ENCODE data around the gene BTF3. TPM values are rescaled to one million over a fixed set of nuclear protein-coding genes. Genes with fewer than 3 reads are reported as not detected.
A peak's percentile ranks its signal among the peaks of the same experiment; 100 is the strongest.
"Not testable (repeated sequence)": the region's sequence is repeated elsewhere in the genome, so short reads cannot be mapped to it uniquely, and the experiment has no call there.

BTF3 gene
- total RNA-seq, 5 donors from 2014 or later (not counting 1 experiment from before 2014, with no cell fraction given): 585 to 688 (median 639) TPM

DNA sequence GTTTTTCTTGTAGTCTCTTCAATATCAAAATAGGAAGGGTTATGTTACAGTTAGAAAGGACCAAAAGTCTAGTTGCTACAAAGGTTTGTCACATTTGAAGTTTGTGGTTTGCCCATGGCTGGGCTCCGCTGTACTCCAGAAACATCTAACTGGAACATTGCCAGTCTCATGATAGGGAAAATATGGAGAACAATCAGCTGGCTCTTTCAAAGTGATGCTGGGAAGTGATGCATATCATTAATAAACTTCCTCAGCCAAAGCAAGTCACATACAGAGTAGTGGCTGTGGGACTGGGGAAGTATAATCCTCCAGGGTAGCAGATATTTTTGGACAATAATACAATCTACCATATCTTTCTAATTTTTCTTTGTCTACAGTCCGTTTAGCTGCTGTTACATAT lies 8.8 kb downstream of the BTF3 start:
- Mint-ChIP-seq H3K27ac (no peak overlapping the region), H3K4me3 (no peak overlapping the region), H3K4me1 (peaks cover 4 to 9% (median 9%) of the 10 kb centered on the region in 3 donors), H3K27me3 (no peaks in the 10 kb centered on the region), H3K9me3 (no peaks in the 10 kb centered on the region), H3K36me3 (peaks cover 45% of the 10 kb centered on the region)
- ChIA-PET CTCF (interaction anchor here in 1 of 2 donors (0.6 kb wide), 1 partner anchor 9 kb away, joined by 3 read pairs; no protein-coding TSS in a partner anchor), POLR2A (interaction anchor here in 1 of 2 donors (0.6 kb wide), 1 partner anchor 823 kb away, joined by 4 read pairs; no protein-coding TSS in a partner anchor)
- Histone ChIP-seq H3K27me3 (replicated peaks in 1 of 2; ENCODE audit: control insufficient read depth in 2 of 2, extremely low read depth in 1 of 2, insufficient read depth in 2 of 2, low read length in 1 of 2) (no peaks in the 10 kb centered on the region), H3K27ac (ENCODE audit: low read length) (no peak overlapping the region), H3K36me3 (ENCODE audit: control insufficient read depth in 2 of 2, extremely low read depth in 1 of 2, insufficient read depth in 1 of 2, low read length in 1 of 2) (peaks cover 5 to 43% of the 10 kb centered on the region in 2 donors), H3K9me3 (no peaks in the 10 kb centered on the region), H3K4me3 (ENCODE audit: control insufficient read depth in 1 of 2, extremely low read depth in 1 of 2, low read length in 1 of 2) (no peak overlapping the region), H3K4me1 (ENCODE audit: control insufficient read depth in 1 of 2, extremely low read depth in 1 of 2, insufficient read depth in 2 of 2, low read length in 2 of 2) (no peaks in the 10 kb centered on the region)
- WGBS (ENCODE audit: insufficient coverage): no CpG with 5 or more reads among the region's 2 CpGs
- DNase-seq (no peak), ATAC-seq (replicated peaks in 1 of 4) (no peak)

DNA sequence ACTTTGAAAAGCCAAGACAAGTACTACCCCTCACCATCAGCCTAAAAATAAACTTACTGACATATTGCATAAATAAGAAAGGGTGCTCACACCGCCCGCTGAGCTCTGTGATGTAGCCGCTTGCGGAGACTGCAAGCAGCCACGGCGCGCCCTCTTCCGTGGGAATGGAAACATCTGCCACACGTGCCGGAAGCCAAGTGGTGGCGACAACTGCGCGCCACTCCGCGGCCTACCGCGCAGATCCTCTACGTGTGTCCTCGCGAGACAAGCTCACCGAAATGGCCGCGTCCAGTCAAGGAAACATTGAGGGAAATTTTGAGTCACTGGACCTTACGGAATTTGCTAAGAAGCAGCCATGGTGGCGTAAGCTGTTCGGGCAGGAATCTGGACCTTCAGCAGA lies 10.3 kb downstream of the BTF3 start:
- ATAC-seq (replicated peaks in 1 of 4): peak; percentile 60 to 87 (median 71)
- 98% methylated on average over 20 of the region's 26 CpGs for WGBS (ENCODE audit: insufficient coverage)
- DNase-seq; H3K4me1 ChIP-seq (ENCODE audit: control insufficient read depth in 1 of 2, extremely low read depth in 1 of 2, insufficient read depth in 2 of 2, low read length in 2 of 2); H3K4me3 ChIP-seq (ENCODE audit: control insufficient read depth in 1 of 2, extremely low read depth in 1 of 2, low read length in 1 of 2); H3K27me3 Mint-ChIP-seq; H3K9me3 Mint-ChIP-seq; H3K27ac Mint-ChIP-seq; H3K9me3 ChIP-seq; H3K27me3 ChIP-seq (replicated peaks in 1 of 2; ENCODE audit: control insufficient read depth in 2 of 2, extremely low read depth in 1 of 2, insufficient read depth in 2 of 2, low read length in 1 of 2); H3K4me3 Mint-ChIP-seq; POLR2A ChIA-PET; H3K4me1 Mint-ChIP-seq; H3K27ac ChIP-seq (ENCODE audit: low read length): not testable (repeated sequence)
- H3K36me3 Mint-ChIP-seq: peaks cover 32% of the 10 kb centered on the region
- CTCF ChIA-PET: interaction anchor here in 1 of 2 donors (1.1 kb wide), 1 partner anchor 10 kb away, joined by 3 read pairs; no protein-coding TSS in a partner anchor
- peaks cover 5 to 29% of the 10 kb centered on the region in 2 donors for H3K36me3 ChIP-seq (ENCODE audit: control insufficient read depth in 2 of 2, extremely low read depth in 1 of 2, insufficient read depth in 1 of 2, low read length in 1 of 2)

DNA sequence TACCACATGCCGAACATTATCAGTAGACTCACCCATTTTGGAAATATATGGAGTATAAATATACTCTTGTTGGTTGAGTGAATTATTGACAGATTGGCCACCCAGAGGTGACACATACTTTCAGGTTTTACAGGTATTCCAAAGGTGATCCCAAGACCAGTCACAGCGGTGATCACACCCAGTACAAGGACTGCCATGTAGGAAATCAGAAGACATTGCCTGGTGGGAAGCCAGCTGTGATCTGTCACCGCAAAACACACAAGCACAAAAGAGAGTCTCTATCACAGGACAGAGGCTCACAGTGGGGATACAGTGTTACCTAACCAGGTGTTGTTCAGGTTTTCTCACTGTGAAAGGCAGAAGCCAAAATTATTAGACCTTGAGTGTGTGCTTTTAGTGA lies 15.8 kb downstream of the BTF3 start:
- POLR2A ChIA-PET: no interaction called here

DNA sequence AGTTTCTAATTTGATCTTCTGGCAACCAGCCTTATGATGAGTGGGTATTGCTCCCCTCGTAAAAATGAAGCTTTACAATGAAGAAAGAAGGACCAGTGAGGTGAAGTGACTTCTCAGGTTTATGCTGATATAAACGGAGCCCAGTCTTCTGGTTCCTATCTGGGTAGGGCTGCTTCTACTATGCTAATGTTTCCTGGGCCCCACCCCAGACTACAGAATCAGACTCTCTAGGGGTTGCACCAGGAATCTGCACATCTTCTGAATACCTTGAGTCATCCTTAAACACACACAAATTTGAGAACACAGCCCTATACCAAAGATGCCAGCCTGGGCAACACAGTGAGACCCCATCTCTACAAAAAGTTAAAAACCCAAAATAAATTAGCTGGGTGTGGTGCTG lies 16.2 kb downstream of the BTF3 start:
- Histone ChIP-seq H3K36me3 (ENCODE audit: control insufficient read depth in 2 of 2, extremely low read depth in 1 of 2, insufficient read depth in 1 of 2, low read length in 1 of 2) (no peaks in the 10 kb centered on the region), H3K27ac (ENCODE audit: low read length) (no peak overlapping the region), H3K4me1 (ENCODE audit: control insufficient read depth in 1 of 2, extremely low read depth in 1 of 2, insufficient read depth in 2 of 2, low read length in 2 of 2) (peaks cover 0 to 3% of the 10 kb centered on the region in 2 experiments), H3K9me3 (no peaks in the 10 kb centered on the region), H3K27me3 (replicated peaks in 1 of 2; ENCODE audit: control insufficient read depth in 2 of 2, extremely low read depth in 1 of 2, insufficient read depth in 2 of 2, low read length in 1 of 2) (no peaks in the 10 kb centered on the region), H3K4me3 (ENCODE audit: control insufficient read depth in 1 of 2, extremely low read depth in 1 of 2, low read length in 1 of 2) (no peak overlapping the region)
- H3K27me3 Mint-ChIP-seq: no peaks in the 10 kb centered on the region
- DNase-seq (no peak), ATAC-seq (replicated peaks in 1 of 4) (no peak)
- 100% methylated on average over 2 of the region's 2 CpGs for WGBS (ENCODE audit: insufficient coverage)
- H3K36me3 Mint-ChIP-seq: peaks cover 3% of the 10 kb centered on the region
- peaks cover 2 to 4% (median 2%) of the 10 kb centered on the region in 3 donors for H3K4me1 Mint-ChIP-seq
- ChIA-PET POLR2A (no interaction called here), CTCF (no interaction called here)
- H3K27ac Mint-ChIP-seq: no peak overlapping the region
- no peak overlapping the region for H3K4me3 Mint-ChIP-seq
- H3K9me3 Mint-ChIP-seq: no peaks in the 10 kb centered on the region

More for the DNA sequence above, 15.8 kb downstream of the BTF3 start:
- Histone ChIP-seq H3K27ac (ENCODE audit: low read length) (no peak overlapping the region), H3K27me3 (replicated peaks in 1 of 2; ENCODE audit: control insufficient read depth in 2 of 2, extremely low read depth in 1 of 2, insufficient read depth in 2 of 2, low read length in 1 of 2) (no peaks in the 10 kb centered on the region), H3K9me3 (no peaks in the 10 kb centered on the region), H3K4me3 (ENCODE audit: control insufficient read depth in 1 of 2, extremely low read depth in 1 of 2, low read length in 1 of 2) (no peak overlapping the region), H3K36me3 (ENCODE audit: control insufficient read depth in 2 of 2, extremely low read depth in 1 of 2, insufficient read depth in 1 of 2, low read length in 1 of 2) (no peaks in the 10 kb centered on the region), H3K4me1 (ENCODE audit: control insufficient read depth in 1 of 2, extremely low read depth in 1 of 2, insufficient read depth in 2 of 2, low read length in 2 of 2) (no peaks in the 10 kb centered on the region)
- CTCF ChIA-PET: interaction anchor here in 1 of 2 donors (0.6 kb wide), 1 partner anchor 19 kb away, joined by 5 read pairs; no protein-coding TSS in a partner anchor
- DNase-seq: no peak
- WGBS (ENCODE audit: insufficient coverage): 100% methylated on average over 1 of the region's 3 CpGs
- Mint-ChIP-seq H3K9me3 (no peaks in the 10 kb centered on the region), H3K4me3 (no peak overlapping the region), H3K36me3 (peaks cover 6% of the 10 kb centered on the region), H3K27me3 (no peaks in the 10 kb centered on the region), H3K27ac (no peak overlapping the region), H3K4me1 (no peaks in the 10 kb centered on the region)
- ATAC-seq (replicated peaks in 1 of 4): no peak

DNA sequence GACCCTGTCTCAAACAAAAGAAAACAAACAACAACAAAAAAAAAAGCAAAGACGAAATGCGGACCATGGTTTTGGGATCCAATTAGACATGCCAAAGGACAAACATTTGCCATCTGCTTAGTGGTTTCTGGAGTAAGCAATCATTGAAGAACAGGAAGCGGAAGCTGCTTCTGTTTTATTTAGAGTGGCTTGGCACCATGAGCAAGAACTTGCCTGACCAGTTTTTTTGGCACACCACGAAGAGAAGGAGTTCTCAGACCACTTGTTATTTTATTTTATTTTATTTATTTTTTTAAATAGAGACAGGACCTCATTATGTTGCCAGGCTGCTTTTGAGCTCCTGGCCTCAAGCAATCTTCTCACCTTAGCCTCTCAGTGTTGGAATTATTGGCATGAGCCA lies 17.0 kb downstream of the BTF3 start:
- peaks cover 0 to 9% of the 10 kb centered on the region in 2 experiments for H3K4me1 ChIP-seq (ENCODE audit: control insufficient read depth in 1 of 2, extremely low read depth in 1 of 2, insufficient read depth in 2 of 2, low read length in 2 of 2)
- ATAC-seq (replicated peaks in 1 of 4) (no peak), DNase-seq (no peak)
- no peaks in the 10 kb centered on the region for H3K9me3 Mint-ChIP-seq
- no CpG with 5 or more reads among the region's 4 CpGs for WGBS (ENCODE audit: insufficient coverage)
- H3K4me1 Mint-ChIP-seq: peaks cover 7 to 9% (median 7%) of the 10 kb centered on the region in 3 donors
- H3K9me3 ChIP-seq: no peaks in the 10 kb centered on the region
- H3K36me3 Mint-ChIP-seq: peaks cover 3% of the 10 kb centered on the region
- no peak overlapping the region for H3K4me3 Mint-ChIP-seq
- no peak overlapping the region for H3K27ac Mint-ChIP-seq
- no peak overlapping the region for H3K4me3 ChIP-seq (ENCODE audit: control insufficient read depth in 1 of 2, extremely low read depth in 1 of 2, low read length in 1 of 2)
- ChIA-PET POLR2A (no interaction called here), CTCF (no interaction called here)
- H3K27me3 Mint-ChIP-seq: no peaks in the 10 kb centered on the region
- no peaks in the 10 kb centered on the region for H3K36me3 ChIP-seq (ENCODE audit: control insufficient read depth in 2 of 2, extremely low read depth in 1 of 2, insufficient read depth in 1 of 2, low read length in 1 of 2)
- H3K27me3 ChIP-seq (replicated peaks in 1 of 2; ENCODE audit: control insufficient read depth in 2 of 2, extremely low read depth in 1 of 2, insufficient read depth in 2 of 2, low read length in 1 of 2): no peaks in the 10 kb centered on the region
- H3K27ac ChIP-seq (ENCODE audit: low read length): no peak overlapping the region

DNA sequence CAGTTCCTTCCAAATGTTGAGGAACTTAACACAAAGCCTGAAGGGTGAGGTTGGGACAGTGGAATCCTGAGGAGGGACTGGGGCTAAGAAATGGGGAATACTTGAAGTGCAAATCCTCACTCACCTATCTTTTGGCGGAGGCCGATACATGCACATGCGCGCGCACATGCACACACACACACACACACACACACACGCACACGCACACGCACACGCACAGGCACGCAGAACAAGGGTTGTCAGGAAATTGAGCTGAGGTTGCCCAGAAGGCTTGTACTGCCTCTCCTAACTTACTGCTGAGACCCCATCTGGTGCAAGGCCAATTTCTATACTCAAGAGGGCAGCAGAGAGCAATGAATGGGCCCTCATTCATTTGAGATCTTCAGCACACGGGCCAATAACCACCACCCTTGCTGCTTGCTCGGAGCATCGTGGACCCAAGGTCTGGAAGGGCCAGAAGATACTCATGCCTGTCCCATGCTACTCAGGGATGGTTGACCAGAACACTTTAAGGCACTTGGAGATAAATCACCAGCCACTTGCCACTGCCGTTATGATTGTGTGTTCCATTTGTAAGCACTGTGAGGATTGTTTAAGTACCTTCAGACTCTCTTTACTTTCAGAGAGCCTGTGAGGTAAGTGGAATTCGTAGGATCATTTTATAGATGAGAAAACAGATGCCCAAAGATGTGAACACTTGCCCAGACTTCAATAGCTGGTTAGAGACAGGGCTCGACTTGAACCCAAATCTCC lies 21.5 kb downstream of the BTF3 start:
- Mint-ChIP-seq H3K27ac (peak overlapping the region in 1 of 2 donors; percentile 61), H3K4me1 (peaks cover 7 to 9% (median 7%) of the 10 kb centered on the region in 3 donors), H3K4me3 (peak overlapping the region in 2 of 3 donors; percentile 18 to 28), H3K9me3 (no peaks in the 10 kb centered on the region), H3K27me3 (no peaks in the 10 kb centered on the region), H3K36me3 (no peaks in the 10 kb centered on the region)
- Histone ChIP-seq H3K4me3 (ENCODE audit: control insufficient read depth in 1 of 2, extremely low read depth in 1 of 2, low read length in 1 of 2) (peak overlapping the region in 1 of 2 donors; percentile 30), H3K4me1 (ENCODE audit: control insufficient read depth in 1 of 2, extremely low read depth in 1 of 2, insufficient read depth in 2 of 2, low read length in 2 of 2) (peaks cover 0 to 9% of the 10 kb centered on the region in 2 experiments), H3K27me3 (replicated peaks in 1 of 2; ENCODE audit: control insufficient read depth in 2 of 2, extremely low read depth in 1 of 2, insufficient read depth in 2 of 2, low read length in 1 of 2) (no peaks in the 10 kb centered on the region), H3K36me3 (ENCODE audit: control insufficient read depth in 2 of 2, extremely low read depth in 1 of 2, insufficient read depth in 1 of 2, low read length in 1 of 2) (no peaks in the 10 kb centered on the region), H3K9me3 (no peaks in the 10 kb centered on the region), H3K27ac (ENCODE audit: low read length) (no peak overlapping the region)
- 0% methylated on average over 8 of the region's 16 CpGs for WGBS (ENCODE audit: insufficient coverage)
- peak; percentile 96 to 99 (median 98) for ATAC-seq (replicated peaks in 1 of 4)
- ChIA-PET CTCF (interaction anchor here (0.5 to 2.1 kb wide), 8 partner anchors 16 to 424 kb away, joined by 3 to 7 read pairs (median 6); partner anchors contain the start of gene BTF3 (in 1 of the 2)), POLR2A (no interaction called here)
- peak; percentile 39 to 86 (median 61) for DNase-seq
